Hematopoietic multipotent progenitor cell treated with erythropoietin and hydrocortisone succinate and interleukin-3 and kit ligand, for 17 days (in vitro differentiated cells): ENCODE results near the gene POLR3E.

ENCODE experiments used
- DNase-seq: peaks from one replicate; pipeline ENCODE4 v3.0.0-alpha.2; 2015; ENCODE audit warnings: low spot score

The POLR3E gene

GRCh38 chr16:22317001-22317530, 19.9 kb downstream of the POLR3E start:
- DNase-seq: no peak

- DNase-seq: no peak
These were observed 20.4 kb downstream of the POLR3E start for GRCh38 chr16:22317625-22318024.

GRCh38 chr16:22318690-22319358, 21.6 kb downstream of the POLR3E start:
- peak; percentile 67 for DNase-seq

GRCh38 chr16:22320572-22321339, 23.5 kb downstream of the POLR3E start:
- no peak for DNase-seq

GRCh38 chr16:22321340-22322001, 24.3 kb downstream of the POLR3E start:
- peak; percentile 73 for DNase-seq

- DNase-seq: no peak
These were observed 24.8 kb downstream of the POLR3E start for GRCh38 chr16:22322021-22322471.

GRCh38 chr16:22322741-22323140, 25.5 kb downstream of the POLR3E start:
- DNase-seq: no peak

- no peak for DNase-seq
These were observed 26.2 kb downstream of the POLR3E start for GRCh38 chr16:22323173-22323958.

GRCh38 chr16:22323959-22324786, 27.0 kb downstream of the POLR3E start:
- DNase-seq: no peak

GRCh38 chr16:22324787-22325597, 27.8 kb downstream of the POLR3E start:
- DNase-seq: no peak

GRCh38 chr16:22325598-22326368, 28.6 kb downstream of the POLR3E start:
- no peak for DNase-seq

- DNase-seq: no peak
These were observed 29.1 kb downstream of the POLR3E start for GRCh38 chr16:22326369-22326652.

- no peak for DNase-seq
These were observed 29.7 kb downstream of the POLR3E start for GRCh38 chr16:22326771-22327445.

GRCh38 chr16:22327446-22327775, 30.2 kb downstream of the POLR3E start:
- DNase-seq: no peak

- no peak for DNase-seq
These were observed 31.0 kb downstream of the POLR3E start for GRCh38 chr16:22328081-22328725.

GRCh38 chr16:22329199-22329695, 32.0 kb downstream of the POLR3E start:
- DNase-seq: no peak

- DNase-seq: no peak
These were observed 33.1 kb downstream of the POLR3E start for GRCh38 chr16:22330326-22330725.

GRCh38 chr16:22333457-22333994, 36.3 kb downstream of the POLR3E start:
- no peak for DNase-seq
